GM15510 (cell line): ENCODE results near the gene STARD5.

Experiments used
- POLR2A ChIP-seq: IDR thresholded peaks from 3 replicates; pipeline ENCODE4 v1.6.1; 2011; ENCODE audit warnings: borderline replicate concordance; ENCODE audit not compliant: insufficient read length; ENCODE audit errors: extremely low read depth

The STARD5 gene

DNA sequence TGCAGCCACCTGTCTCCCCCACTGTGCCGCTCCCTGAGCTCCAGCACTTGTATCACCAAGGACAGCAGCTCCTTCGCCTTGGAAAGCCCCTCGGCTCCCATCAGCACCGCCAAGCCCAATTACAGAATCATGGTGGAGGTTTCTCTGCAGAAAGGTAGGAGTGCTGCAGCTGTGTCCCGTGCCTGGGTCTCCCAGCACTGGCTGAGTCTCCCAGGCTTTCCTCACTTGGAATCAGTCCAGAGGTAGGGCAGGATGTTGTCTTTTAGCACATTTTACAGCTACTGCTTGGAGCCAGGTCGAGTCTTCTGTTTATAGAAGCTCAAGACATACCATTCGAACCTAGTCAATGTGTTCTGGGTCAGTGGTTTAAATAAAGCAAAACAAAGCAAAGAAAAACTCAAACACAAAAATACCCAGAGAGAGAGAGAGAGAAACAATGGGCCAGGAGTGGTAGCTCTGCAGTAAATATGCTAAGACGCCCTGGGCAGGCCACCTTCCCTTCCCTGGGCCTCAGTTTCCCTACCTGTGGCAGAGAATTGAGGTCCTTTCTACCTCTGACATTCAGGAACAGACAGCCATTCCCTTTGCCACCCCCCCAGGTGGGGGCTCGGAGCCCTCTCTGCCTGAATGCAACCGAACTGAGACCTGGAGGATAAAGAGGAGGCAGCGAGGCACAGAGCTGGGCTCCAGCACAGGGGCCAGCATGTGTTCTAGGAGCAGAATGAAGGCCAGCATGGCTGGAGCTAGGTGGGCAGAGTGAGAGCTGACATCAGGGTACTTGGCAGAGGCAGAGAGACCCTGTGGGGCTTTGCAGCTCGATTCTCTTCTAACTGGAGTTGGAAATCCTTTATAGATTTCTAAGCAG is 44.1 kb downstream of the STARD5 start:
- no peak for TF ChIP-seq POLR2A

DNA sequence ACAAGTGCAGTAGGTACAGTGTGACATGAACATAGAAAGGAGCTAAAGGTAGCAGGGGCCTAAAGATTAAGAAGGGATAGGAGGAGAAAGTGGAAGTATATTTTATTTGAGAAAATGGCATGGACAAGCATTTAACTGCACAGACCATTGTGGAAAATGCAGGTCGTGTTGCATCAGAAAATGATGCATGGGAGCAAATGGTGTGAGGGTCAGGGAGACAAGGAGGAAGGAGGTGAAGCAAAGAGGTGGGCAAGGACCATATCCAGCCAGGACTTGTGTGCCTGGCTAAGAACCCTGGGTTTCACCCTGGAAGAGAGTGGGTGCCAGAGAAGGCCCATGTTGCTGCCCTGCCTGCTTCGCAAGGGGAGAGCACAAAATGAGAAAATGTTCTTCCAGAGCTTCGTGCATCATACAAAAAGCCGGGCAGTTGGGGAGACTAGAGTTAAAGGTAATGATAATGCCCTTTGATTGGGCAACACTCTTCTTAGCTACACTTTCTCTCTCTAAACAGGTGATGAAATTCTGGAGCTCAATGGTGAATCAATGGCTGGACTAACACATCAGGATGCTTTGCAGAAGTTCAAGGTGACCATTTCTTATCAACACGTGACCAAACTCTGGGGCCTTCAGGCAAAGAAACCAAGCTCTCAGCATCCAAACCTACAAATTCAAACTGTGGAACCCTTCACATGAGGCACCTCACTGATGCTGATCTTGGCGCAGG is 45.5 kb downstream of the STARD5 start:
- TF ChIP-seq POLR2A: no peak

DNA sequence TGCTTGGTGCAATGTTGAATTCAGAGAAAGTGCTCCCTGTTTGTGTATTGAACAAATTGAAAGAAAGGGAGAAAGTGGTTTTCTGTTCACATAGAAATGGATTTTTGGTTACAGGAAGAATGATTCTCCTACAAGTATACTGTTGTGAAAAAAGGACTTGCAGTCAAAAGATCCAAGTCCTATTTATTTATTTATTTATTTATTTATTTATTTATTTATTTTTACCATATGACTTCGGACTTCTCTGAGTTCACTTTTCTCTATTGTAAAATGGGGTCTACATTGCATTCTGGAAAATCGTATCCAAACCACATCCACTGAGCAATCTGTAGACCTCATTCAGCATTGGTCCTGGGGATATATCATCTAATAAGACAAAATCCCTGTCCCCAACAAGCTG is 46.1 kb downstream of the STARD5 start:
- no peak for TF ChIP-seq POLR2A

DNA sequence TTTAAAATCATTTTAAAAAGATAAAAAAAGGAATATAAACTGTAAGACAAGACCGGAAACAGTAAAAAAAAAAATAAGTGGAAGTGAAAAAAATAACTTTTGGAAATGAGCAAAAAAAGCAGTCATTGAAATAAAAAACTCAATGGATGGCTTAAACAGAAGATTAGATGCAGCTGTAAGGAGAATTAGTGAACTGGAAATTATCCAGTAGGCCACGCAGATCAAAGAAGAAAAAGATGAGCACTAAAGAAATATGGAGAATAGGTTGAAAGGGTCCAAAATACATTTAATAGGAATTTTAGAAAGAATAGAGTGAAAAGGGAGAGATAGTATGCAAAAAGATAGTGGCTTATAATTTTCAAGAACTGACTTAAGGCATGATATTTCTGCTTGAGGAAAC is 47.0 kb downstream of the STARD5 start:
- TF ChIP-seq POLR2A: no peak

DNA sequence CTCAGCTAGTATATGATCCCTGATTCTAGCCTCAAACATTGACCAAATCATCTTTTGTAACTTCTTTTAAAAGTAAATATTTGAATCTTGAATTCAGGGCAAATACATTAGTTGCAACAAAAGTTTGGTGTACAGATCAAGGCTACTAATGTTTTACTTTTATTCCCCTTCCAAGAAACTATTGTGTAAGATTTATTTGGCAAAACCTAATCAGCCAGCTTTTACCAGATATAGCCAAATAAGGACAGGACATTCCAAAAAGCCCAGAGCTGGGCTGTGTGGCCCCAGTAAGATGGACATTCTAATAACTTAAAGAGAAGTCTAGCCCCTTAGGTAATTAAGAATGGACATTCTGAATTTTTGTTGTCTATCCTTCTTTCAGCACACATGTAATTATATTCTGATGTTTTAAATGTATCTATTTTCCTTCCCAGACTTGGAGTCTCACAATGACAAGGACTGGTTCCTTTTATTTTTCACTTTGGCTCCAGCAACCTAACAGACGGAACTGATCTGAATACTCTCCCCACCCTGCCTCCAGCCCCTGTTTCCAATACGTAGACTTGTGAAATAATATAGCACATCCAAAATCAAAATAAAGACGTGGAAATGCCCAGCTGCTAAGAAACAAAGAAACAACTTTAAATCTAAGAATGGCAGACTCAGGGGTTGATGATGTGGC is 48.1 kb downstream of the STARD5 start:
- no peak for TF ChIP-seq POLR2A

DNA sequence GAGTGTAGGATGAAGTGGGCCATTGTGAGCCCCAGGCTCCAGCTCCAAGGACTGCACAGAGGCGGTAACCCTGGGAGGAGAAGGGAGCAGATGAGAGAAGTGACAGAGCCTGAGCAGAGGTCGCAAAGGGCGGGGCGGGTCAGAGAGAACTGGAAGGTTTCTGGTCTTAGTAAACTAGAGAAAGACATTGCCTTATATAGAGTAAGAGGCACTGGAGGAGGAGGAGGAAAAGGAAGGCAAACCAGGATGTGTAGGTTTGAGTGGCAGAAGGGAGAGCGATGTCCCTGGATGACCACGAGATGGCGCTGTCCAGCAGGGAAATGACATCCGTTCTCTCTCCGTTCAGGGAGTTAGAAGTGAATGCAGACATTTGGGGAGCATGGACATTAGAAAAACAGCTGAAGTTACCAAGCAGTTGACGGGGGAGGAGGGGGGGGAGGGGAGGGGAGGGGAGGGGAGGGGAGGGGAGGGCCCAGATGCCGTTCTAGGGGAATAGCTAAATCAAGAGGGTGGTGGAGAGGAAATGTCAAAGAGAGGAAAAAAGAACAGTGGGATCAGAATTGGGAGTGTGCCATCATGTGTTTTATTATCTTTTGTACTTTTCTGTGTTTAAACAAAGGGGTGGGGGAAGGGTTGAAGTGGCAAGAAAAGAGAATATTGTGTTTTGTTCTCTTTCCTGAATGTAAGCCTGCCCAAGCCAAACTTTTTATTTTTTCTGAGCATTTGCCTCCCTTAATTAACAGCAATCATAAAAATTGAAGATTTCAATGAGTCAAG is 48.8 kb downstream of the STARD5 start:
- TF ChIP-seq POLR2A: no peak

DNA sequence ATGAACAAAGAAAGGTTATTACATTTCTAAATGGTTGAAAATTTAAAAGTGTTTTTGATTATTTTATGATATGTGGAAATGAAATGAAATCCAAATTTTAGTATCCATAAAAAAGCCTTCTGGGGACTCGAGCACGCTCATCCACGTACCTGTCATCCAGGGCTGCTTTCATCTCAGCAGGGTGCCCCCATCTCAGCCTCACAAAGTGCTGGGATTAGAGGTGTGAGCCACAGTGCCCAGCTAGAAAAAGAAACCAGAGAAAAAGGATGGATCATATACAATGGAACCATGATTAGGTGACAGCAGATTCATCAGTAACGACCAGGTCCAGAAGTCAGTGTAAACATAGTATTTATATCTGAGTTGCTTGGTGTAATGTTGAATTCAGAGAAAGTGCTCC is 49.7 kb downstream of the STARD5 start:
- TF ChIP-seq POLR2A: no peak

DNA sequence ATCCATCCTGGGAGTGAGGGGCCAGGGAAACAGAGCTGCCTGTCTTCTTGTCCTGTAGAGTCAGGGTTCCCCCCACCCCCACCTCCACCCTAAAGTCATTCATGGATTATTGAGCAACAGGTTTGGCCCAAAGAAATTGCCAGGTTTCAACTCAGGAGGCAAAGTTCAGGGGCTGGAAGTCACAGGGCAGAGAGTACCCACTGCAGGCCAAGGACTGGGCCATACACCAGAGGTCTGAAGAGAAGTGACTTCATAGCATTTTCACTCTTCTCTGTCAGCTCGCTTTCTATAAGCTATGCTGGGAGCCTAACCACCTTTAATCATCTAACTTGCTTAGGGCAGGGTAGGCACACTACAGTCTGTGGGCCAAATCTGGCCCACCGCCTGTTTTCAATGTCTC is 50.1 kb downstream of the STARD5 start:
- no peak for TF ChIP-seq POLR2A

DNA sequence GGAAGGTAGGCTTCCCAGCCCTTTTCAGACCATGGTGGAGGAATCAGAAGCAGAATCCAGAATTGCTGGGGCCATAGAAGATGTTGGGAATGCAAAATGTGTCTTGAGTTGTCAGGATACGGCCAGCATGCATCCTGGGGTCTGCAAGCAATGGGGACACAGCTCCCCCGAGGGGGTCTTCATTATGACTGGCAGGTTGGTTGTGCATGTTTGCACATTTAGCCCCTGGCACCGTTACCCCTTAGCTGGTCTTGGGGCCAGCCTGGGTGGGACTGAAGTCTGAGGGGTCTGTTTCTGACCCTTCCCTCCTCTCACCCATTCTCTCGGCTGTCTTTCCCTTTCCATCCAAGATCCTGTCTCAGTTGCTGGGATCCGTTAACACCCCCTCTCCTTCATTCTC is 50.7 kb downstream of the STARD5 start:
- TF ChIP-seq POLR2A: no peak

DNA sequence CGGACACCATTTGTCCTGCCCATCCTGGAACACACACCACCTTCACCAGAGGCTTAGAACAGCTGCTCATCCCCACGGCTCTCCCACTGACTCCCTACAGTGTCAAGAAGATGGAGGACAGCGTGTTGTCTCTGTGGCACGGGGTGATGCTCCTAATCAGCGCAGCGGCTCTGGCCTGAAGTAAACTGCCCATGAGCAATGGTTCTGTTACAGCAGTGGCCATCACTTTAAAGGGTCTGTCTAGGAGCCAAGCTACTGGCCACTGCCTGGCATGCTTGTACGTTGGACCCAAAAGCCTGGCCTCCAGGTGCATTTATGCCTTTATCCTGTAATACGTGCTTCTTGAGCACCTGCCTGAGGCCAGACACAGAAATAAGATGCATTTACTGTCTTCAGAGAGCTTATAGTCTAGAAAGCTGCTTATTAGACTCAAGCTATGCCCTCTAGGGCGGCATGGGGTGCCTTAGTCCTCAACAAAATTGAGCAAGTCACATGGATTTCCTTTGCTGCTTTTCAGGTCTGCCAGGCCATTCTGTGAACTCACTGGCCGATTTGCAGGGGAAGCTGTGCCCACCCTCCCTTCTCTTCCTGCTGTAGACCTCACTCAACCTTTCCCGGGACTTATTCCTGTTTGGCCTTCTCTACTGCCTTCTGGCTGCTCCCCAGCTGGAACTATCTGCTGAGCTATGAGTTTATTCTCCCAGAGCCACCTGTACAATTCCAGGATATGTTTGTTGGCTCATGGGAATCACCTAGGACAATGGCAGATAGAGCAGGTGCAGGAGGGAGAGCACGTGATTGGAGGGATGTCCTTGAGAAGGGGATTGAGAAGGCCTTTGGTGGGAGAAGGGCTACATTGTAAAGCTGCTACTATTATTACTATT is 51.9 kb downstream of the STARD5 start:
- TF ChIP-seq POLR2A: no peak

DNA sequence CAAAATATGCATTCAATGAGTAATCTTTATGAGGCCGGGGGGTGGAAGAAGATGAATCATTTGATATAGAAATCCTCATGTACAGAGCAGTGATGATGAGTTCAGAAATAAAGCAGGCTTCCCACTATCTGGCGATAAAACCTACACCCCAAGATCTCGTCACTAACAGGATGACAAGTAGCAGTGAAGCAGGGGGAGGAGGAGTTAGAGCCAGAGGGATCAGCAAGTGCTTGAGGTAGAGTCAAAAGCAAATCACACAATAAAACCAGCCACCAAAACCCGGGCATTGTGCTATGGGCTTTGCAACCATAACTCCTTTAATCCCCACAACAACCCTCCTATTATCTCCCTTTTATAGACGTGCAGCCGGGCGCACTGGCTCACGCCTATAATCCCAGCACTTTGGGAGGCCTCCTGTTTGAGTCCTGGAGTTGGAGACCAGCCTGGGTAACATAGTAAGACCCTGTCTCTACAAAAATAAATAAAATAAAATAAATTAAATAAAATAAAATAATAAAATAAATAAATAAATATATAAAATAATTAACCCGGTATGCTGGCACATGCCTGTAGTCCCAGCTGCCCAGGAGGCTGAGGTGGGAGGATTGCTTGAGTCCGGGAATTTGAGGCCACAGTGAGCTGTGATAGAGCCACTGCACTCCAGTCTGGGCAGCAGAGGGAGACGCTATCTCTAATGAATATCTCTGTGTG is 53.0 kb downstream of the STARD5 start:
- no peak for TF ChIP-seq POLR2A

DNA sequence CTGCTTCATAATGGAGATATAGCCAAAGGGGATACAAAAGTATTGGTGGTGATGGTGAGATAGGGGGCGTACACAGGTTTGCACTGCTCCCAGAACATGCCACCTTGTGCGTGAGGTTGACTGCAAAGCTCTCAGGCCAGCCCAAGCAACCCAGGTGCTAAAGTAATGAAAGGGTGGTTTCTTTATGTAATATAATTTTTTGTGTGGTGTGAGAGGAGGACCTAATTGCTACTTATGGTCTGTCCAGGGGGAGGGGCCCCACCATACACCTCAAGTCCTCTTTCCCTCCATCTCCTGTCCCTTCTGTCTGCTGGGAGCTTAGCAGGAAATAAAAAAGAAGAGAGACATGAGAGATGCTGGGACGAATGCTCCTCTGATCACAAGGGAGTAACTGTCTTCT is 53.8 kb downstream of the STARD5 start:
- TF ChIP-seq POLR2A: no peak
